Measurements from ENCODE around the gene P2RX7. TPM values are rescaled to one million over a fixed set of nuclear protein-coding genes. Genes with fewer than 3 reads are reported as not detected.

Gene P2RX7
- total RNA-seq, 1 experiment from 2014 or later: 0.23 TPM

- POLR2A ChIA-PET: no interaction called here
- ATAC-seq: no peak
- no peak for TF ChIP-seq REST (IDR thresholded peaks at IDR 0.05; ENCODE audit: insufficient read depth in 1 of 2, low read depth in 2 of 2, low read length in 1 of 2)
- TF ChIP-seq CTCF (IDR thresholded peaks at IDR 0.05): no peak
- TF ChIP-seq SIN3A (IDR thresholded peaks at IDR 0.05; ENCODE audit: borderline replicate concordance, insufficient read depth, low read depth, low read length): no peak
- no peak for TF ChIP-seq TCF7L2 (IDR thresholded peaks at IDR 0.05; ENCODE audit: low read depth, low read length)
- no peak for TF ChIP-seq POLR2AphosphoS5 (IDR thresholded peaks at IDR 0.05; ENCODE audit: low read depth, low read length)
- in situ Hi-C loops (cut with HindIII; ENCODE audit: low pct_unique_long_range_greater_than_20kb, low sequenced_read_pairs) (no loop called here), intact Hi-C loops (cut with micrococcal nuclease; ENCODE audit: unreplicated experiment) (no loop called here)
- Histone ChIP-seq H3K4me1 (ENCODE audit: control insufficient read depth, insufficient read depth, low read length) (no peaks in the 10 kb centered on the region), H3K27me3 (ENCODE audit: control insufficient read depth, insufficient read depth, low read length) (no peaks in the 10 kb centered on the region), H3K36me3 (ENCODE audit: control insufficient read depth, insufficient read depth, low read length) (no peaks in the 10 kb centered on the region), H3K9me3 (ENCODE audit: control insufficient read depth, insufficient read depth, low read depth, low read length) (no peaks in the 10 kb centered on the region), H3K27ac (ENCODE audit: low read length) (no peak overlapping the region), H3K4me3 (ENCODE audit: low read depth in 2 of 2, low read length in 2 of 2) (no peak overlapping the region)
- BruUV-seq (replicated peaks): no TSS peak
- CTCF ChIA-PET: no interaction called here
- DNase-seq (ENCODE audit: low read depth, low spot score): no peak
Observed at GRCh38 chr12:121142171-121142950, 9.7 kb downstream of the P2RX7 start.

GRCh38 chr12:121144416-121144914 is 11.8 kb downstream of the P2RX7 start:
- ATAC-seq (no peak), DNase-seq (ENCODE audit: low read depth, low spot score) (no peak)
- H3K27ac ChIP-seq (ENCODE audit: low read length): no peak overlapping the region

More at GRCh38 chr12:121144416-121144914, 11.8 kb downstream of the P2RX7 start:
- TF ChIP-seq POLR2AphosphoS5 (IDR thresholded peaks at IDR 0.05; ENCODE audit: low read depth, low read length) (no peak), CTCF (IDR thresholded peaks at IDR 0.05) (no peak), REST (IDR thresholded peaks at IDR 0.05; ENCODE audit: insufficient read depth in 1 of 2, low read depth in 2 of 2, low read length in 1 of 2) (no peak), SIN3A (IDR thresholded peaks at IDR 0.05; ENCODE audit: borderline replicate concordance, insufficient read depth, low read depth, low read length) (no peak), TCF7L2 (IDR thresholded peaks at IDR 0.05; ENCODE audit: low read depth, low read length) (no peak)
- ChIA-PET POLR2A (no interaction called here), CTCF (no interaction called here)
- no peaks in the 10 kb centered on the region for H3K4me1 ChIP-seq (ENCODE audit: control insufficient read depth, insufficient read depth, low read length)
- no TSS peak for BruUV-seq (replicated peaks)
- intact Hi-C loops (cut with micrococcal nuclease; ENCODE audit: unreplicated experiment): no loop called here
- no peaks in the 10 kb centered on the region for H3K27me3 ChIP-seq (ENCODE audit: control insufficient read depth, insufficient read depth, low read length)
- H3K9me3 ChIP-seq (ENCODE audit: control insufficient read depth, insufficient read depth, low read depth, low read length): no peaks in the 10 kb centered on the region
- in situ Hi-C loops (cut with HindIII; ENCODE audit: low pct_unique_long_range_greater_than_20kb, low sequenced_read_pairs): no loop called here
- no peaks in the 10 kb centered on the region for H3K36me3 ChIP-seq (ENCODE audit: control insufficient read depth, insufficient read depth, low read length)
- H3K4me3 ChIP-seq (ENCODE audit: low read depth in 2 of 2, low read length in 2 of 2): no peak overlapping the region

All from Panc1 (cell line).